BE2C (cell line): ENCODE measurements around the gene SLC27A2.

Source experiments
- DNase-seq: peaks from one replicate; pipeline ENCODE4 v3.0.0-alpha.2; 2020
- H3K27me3 ChIP-seq: fragments of 250-450 bp; sonication (Bioruptor Pico); 2 replicates; pipeline ENCODE4 v1.5.1; 2020; ENCODE audit warnings: mild to moderate bottlenecking
- H3K36me3 ChIP-seq: fragments of 250-450 bp; sonication (Bioruptor Pico); 2 replicates; pipeline ENCODE4 v1.5.1; 2020; ENCODE audit warnings: mild to moderate bottlenecking
- H3K4me1 ChIP-seq: fragments of 250-450 bp; sonication (Bioruptor Pico); 2 replicates; pipeline ENCODE4 v1.5.1; 2020
- H3K4me3 ChIP-seq: 2 replicates; pipeline ENCODE4 v1.5.1; 2011; ENCODE audit warnings: low read depth, low read length
- H3K9me3 ChIP-seq: fragments of 250-450 bp; sonication (Bioruptor Pico); 2 replicates; pipeline ENCODE4 v1.5.1; 2020
- CTCF ChIP-seq: IDR thresholded peaks from 2 replicates; pipeline ENCODE4 v1.5.1; 2012; ENCODE audit warnings: mild to moderate bottlenecking, low read depth, low read length

Gene SLC27A2

GRCh38 chr15:50232791-50233190 is 50.8 kb downstream of the SLC27A2 start:
- Histone ChIP-seq H3K36me3 (no peaks in the 10 kb centered on the region), H3K9me3 (no peaks in the 10 kb centered on the region), H3K4me1 (no peaks in the 10 kb centered on the region; the same call in 1 of the 2 replicates), H3K27me3 (no peaks in the 10 kb centered on the region), H3K4me3 (no peak overlapping the region)
- no peak for DNase-seq
- no peak for TF ChIP-seq CTCF

- no peaks in the 10 kb centered on the region for H3K9me3 ChIP-seq
- H3K36me3 ChIP-seq: no peaks in the 10 kb centered on the region
- H3K4me3 ChIP-seq: no peak overlapping the region
- TF ChIP-seq CTCF: no peak
- H3K27me3 ChIP-seq: no peaks in the 10 kb centered on the region
- no peak for DNase-seq
- no peaks in the 10 kb centered on the region; the same call in 1 of the 2 replicates for H3K4me1 ChIP-seq
Observed at GRCh38 chr15:50233192-50233736, 51.3 kb downstream of the SLC27A2 start.

GRCh38 chr15:50234764-50235163 is 52.8 kb downstream of the SLC27A2 start:
- Histone ChIP-seq H3K9me3 (no peaks in the 10 kb centered on the region), H3K27me3 (no peaks in the 10 kb centered on the region), H3K4me3 (no peak overlapping the region), H3K36me3 (no peaks in the 10 kb centered on the region), H3K4me1 (no peaks in the 10 kb centered on the region)
- no peak for DNase-seq
- TF ChIP-seq CTCF: no peak

- Histone ChIP-seq H3K9me3 (no peaks in the 10 kb centered on the region), H3K4me3 (no peak overlapping the region), H3K27me3 (no peaks in the 10 kb centered on the region), H3K36me3 (no peaks in the 10 kb centered on the region), H3K4me1 (no peaks in the 10 kb centered on the region)
- no peak for TF ChIP-seq CTCF
- no peak for DNase-seq
Observed at GRCh38 chr15:50235794-50236193, 53.8 kb downstream of the SLC27A2 start.

- Histone ChIP-seq H3K27me3 (no peaks in the 10 kb centered on the region), H3K9me3 (no peaks in the 10 kb centered on the region), H3K4me3 (no peak overlapping the region), H3K4me1 (no peaks in the 10 kb centered on the region), H3K36me3 (no peaks in the 10 kb centered on the region)
- no peak for TF ChIP-seq CTCF
- DNase-seq: no peak
Observed at GRCh38 chr15:50236433-50236832, 54.4 kb downstream of the SLC27A2 start.

GRCh38 chr15:50238255-50238654 is 56.3 kb downstream of the SLC27A2 start:
- Histone ChIP-seq H3K27me3 (no peaks in the 10 kb centered on the region), H3K9me3 (no peaks in the 10 kb centered on the region), H3K4me3 (no peak overlapping the region), H3K4me1 (no peaks in the 10 kb centered on the region), H3K36me3 (no peaks in the 10 kb centered on the region)
- TF ChIP-seq CTCF: no peak
- DNase-seq: no peak
